Uterus (tissue), 4 donors: ENCODE results near the gene SELENOM. TPM values are rescaled to one million over a fixed set of nuclear protein-coding genes. Genes with fewer than 3 reads are reported as not detected.
"Not testable (repeated sequence)": the region's sequence is repeated elsewhere in the genome, so short reads cannot be mapped to it uniquely, and the experiment has no call there.

Source experiments
- DNase-seq, 2 donors: peaks; one replicate each; pipeline ENCODE4 v3.0.0-alpha.2; 2019 to 2020
- H3K27ac ChIP-seq, 2 donors: fragments of 200-600 bp; sonication (generic); 1 replicate in 1 of 2; 2 replicates in 1 of 2; pipeline ENCODE4 v1.5.1; 2016 to 2018
- H3K27me3 ChIP-seq, 2 donors: fragments of 200-600 bp; sonication (generic); one replicate each; pipeline ENCODE4 v1.5.1; 2018 to 2019; ENCODE audit warnings: control low read depth in 1 of 2
- H3K36me3 ChIP-seq, 2 donors: fragments of 200-600 bp; sonication (generic); one replicate each; pipeline ENCODE4 v1.5.1; 2019; ENCODE audit warnings: control low read depth in 1 of 2
- H3K4me1 ChIP-seq, 2 donors: fragments of 200-600 bp; sonication (generic); one replicate each; pipeline ENCODE4 v1.5.1; 2018 to 2019; ENCODE audit warnings: control low read depth in 1 of 2
- H3K4me3 ChIP-seq, 2 donors: fragments of 200-600 bp; sonication (generic); 1 replicate in 1 of 2; 2 replicates in 1 of 2; pipeline ENCODE4 v1.5.1; 2018 to 2019; ENCODE audit warnings: mild to moderate bottlenecking in 1 of 2
- H3K9me3 ChIP-seq, 2 donors: fragments of 200-600 bp; sonication (generic); one replicate each; pipeline ENCODE4 v1.5.1; 2019; ENCODE audit warnings: control low read depth in 1 of 2
- CTCF ChIP-seq, 4 experiments: fragments of 200-600 bp in 2 of 4; fragments of 450-650 bp in 2 of 4; sonication (generic) in 2 of 4; IDR thresholded peaks; one replicate each; pipeline ENCODE4 v1.5.1; 2016 to 2019; ENCODE audit warnings: antibody characterized with exemption in 4 of 4, mild to moderate bottlenecking in 2 of 4, moderate library complexity in 1 of 4
- POLR2A ChIP-seq, 2 donors: fragments of 450-650 bp; IDR thresholded peaks; one replicate each; pipeline ENCODE4 v1.6.1; 2016; ENCODE audit warnings: antibody characterized with exemption in 2 of 2, mild to moderate bottlenecking in 1 of 2, moderate library complexity in 1 of 2
- intact Hi-C: fragments of 100-400 bp; cut with DNase I; formaldehyde crosslinking; loops from one replicate; pipeline ENCODE4 v1.15.1; 2023; ENCODE audit warnings: low total_unique reads
- total RNA-seq, 4 donors: library from RNA; depleted of rRNA in 3 of 4; stranded (reverse); fragments of >200 nt in 3 of 4; gene quantifications; one replicate each; pipeline versions ENCODE4 v1.1.0 to v1.2.4, GENCODE V29; 2014 to 2023
- donor health status: DM: yes; HTN: yes; CAD: no.

SELENOM gene
- total RNA-seq, 4 donors from 2014 or later: 91.7 to 2,170 (median 948) TPM

GRCh38 chr22:31068970-31069369 lies 38.4 kb downstream of the SELENOM start:
- no peaks in the 10 kb centered on the region for H3K27me3 ChIP-seq
- no peaks in the 10 kb centered on the region for H3K36me3 ChIP-seq
- no peaks in the 10 kb centered on the region for H3K9me3 ChIP-seq
- no peak for DNase-seq
- no peak overlapping the region for H3K4me3 ChIP-seq
- no peak for TF ChIP-seq POLR2A (IDR thresholded peaks at IDR 0.05)
- no peak for TF ChIP-seq CTCF (IDR thresholded peaks at IDR 0.05)
- H3K4me1 ChIP-seq: no peaks in the 10 kb centered on the region
- intact Hi-C loops: no loop called here
- no peak overlapping the region for H3K27ac ChIP-seq

- Histone ChIP-seq H3K9me3 (no peaks in the 10 kb centered on the region), H3K4me3 (no peak overlapping the region), H3K4me1 (no peaks in the 10 kb centered on the region), H3K36me3 (no peaks in the 10 kb centered on the region), H3K27me3 (no peaks in the 10 kb centered on the region), H3K27ac (no peak overlapping the region)
- DNase-seq: no peak
- intact Hi-C loops: no loop called here
- TF ChIP-seq CTCF (IDR thresholded peaks at IDR 0.05): no peak
- no peak for TF ChIP-seq POLR2A (IDR thresholded peaks at IDR 0.05)
Measured at GRCh38 chr22:31064369-31064768, 43.0 kb downstream of the SELENOM start.

- no peak for TF ChIP-seq CTCF (IDR thresholded peaks at IDR 0.05)
- TF ChIP-seq POLR2A (IDR thresholded peaks at IDR 0.05): no peak
- Histone ChIP-seq H3K27me3 (no peaks in the 10 kb centered on the region), H3K36me3 (no peaks in the 10 kb centered on the region), H3K27ac (peak overlapping the region; percentile 40 to 60), H3K4me1 (no peaks in the 10 kb centered on the region), H3K4me3 (no peak overlapping the region), H3K9me3 (no peaks in the 10 kb centered on the region)
- no peak for DNase-seq
- intact Hi-C loops: no loop called here
Measured at GRCh38 chr22:31062566-31063230, 44.7 kb downstream of the SELENOM start.

GRCh38 chr22:31059663-31060062 lies 47.7 kb downstream of the SELENOM start:
- DNase-seq, H3K27me3 ChIP-seq, H3K36me3 ChIP-seq, H3K4me1 ChIP-seq, H3K9me3 ChIP-seq, intact Hi-C loops, H3K4me3 ChIP-seq: not testable (repeated sequence)
- H3K27ac ChIP-seq: peak overlapping the region; percentile 42 to 66

- Histone ChIP-seq H3K4me3 (no peak overlapping the region), H3K36me3 (no peaks in the 10 kb centered on the region), H3K27me3 (no peaks in the 10 kb centered on the region), H3K27ac (peak overlapping the region; percentile 88 to 99), H3K4me1 (peaks cover 5 to 7% of the 10 kb centered on the region in 2 donors), H3K9me3 (no peaks in the 10 kb centered on the region)
- TF ChIP-seq CTCF (IDR thresholded peaks at IDR 0.05) (no peak), POLR2A (IDR thresholded peaks at IDR 0.05) (no peak)
- DNase-seq: no peak
- intact Hi-C loops: no loop called here
Measured at GRCh38 chr22:31056986-31057599, 50.3 kb downstream of the SELENOM start.
